Transverse colon (tissue), 4 donors: ENCODE measurements around the gene KPNB1.

ENCODE experiments used
- EP300 ChIP-seq: sonication (generic); formaldehyde crosslinking; IDR thresholded peaks from one replicate; pipeline ENCODE4 v1.6.1; 2017; ENCODE audit warnings: antibody characterized with exemption, low read depth
- POLR2A ChIP-seq: fragments of 450-650 bp; IDR thresholded peaks from one replicate; pipeline ENCODE4 v1.6.1; 2016; ENCODE audit warnings: antibody characterized with exemption, mild to moderate bottlenecking, moderate library complexity
- POLR2AphosphoS5 ChIP-seq, 3 donors: sonication (generic); formaldehyde crosslinking; IDR thresholded peaks; one replicate each; pipeline ENCODE4 v1.6.1; 2016; ENCODE audit warnings: antibody characterized with exemption in 3 of 3
- TF ChIP-seq, protein P1 (sequence below), 5 experiments: fragments of 200-600 bp in 3 of 5; fragments of 450-650 bp in 2 of 5; sonication (generic) in 3 of 5; IDR thresholded peaks; 1 replicate in 2 of 5; 2 replicates in 3 of 5; pipeline ENCODE4 v1.5.1; 2016 to 2017; ENCODE audit warnings: antibody characterized with exemption in 5 of 5, inconsistent platforms in 3 of 5, mild to moderate bottlenecking in 2 of 5, moderate library complexity in 1 of 5

GRCh38 chr17:47641202-47641601, 8.5 kb upstream of the KPNB1 start:
- no peak for TF ChIP-seq POLR2A
- TF ChIP-seq, protein P1, sequence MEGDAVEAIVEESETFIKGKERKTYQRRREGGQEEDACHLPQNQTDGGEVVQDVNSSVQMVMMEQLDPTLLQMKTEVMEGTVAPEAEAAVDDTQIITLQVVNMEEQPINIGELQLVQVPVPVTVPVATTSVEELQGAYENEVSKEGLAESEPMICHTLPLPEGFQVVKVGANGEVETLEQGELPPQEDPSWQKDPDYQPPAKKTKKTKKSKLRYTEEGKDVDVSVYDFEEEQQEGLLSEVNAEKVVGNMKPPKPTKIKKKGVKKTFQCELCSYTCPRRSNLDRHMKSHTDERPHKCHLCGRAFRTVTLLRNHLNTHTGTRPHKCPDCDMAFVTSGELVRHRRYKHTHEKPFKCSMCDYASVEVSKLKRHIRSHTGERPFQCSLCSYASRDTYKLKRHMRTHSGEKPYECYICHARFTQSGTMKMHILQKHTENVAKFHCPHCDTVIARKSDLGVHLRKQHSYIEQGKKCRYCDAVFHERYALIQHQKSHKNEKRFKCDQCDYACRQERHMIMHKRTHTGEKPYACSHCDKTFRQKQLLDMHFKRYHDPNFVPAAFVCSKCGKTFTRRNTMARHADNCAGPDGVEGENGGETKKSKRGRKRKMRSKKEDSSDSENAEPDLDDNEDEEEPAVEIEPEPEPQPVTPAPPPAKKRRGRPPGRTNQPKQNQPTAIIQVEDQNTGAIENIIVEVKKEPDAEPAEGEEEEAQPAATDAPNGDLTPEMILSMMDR (IDR thresholded peaks at IDR 0.05), result no peak
- no peak for TF ChIP-seq EP300
- no peak for TF ChIP-seq POLR2AphosphoS5 (IDR thresholded peaks at IDR 0.05)
